Hepatocyte (in vitro differentiated cells): ENCODE data around the gene PRDM1. TPM values are rescaled to one million over a fixed set of nuclear protein-coding genes. Genes with fewer than 3 reads are reported as not detected.

Experiments
- DNase-seq: peaks from one replicate; pipeline ENCODE4 v3.0.0-alpha.2; 2016; ENCODE audit warnings: low spot score
- H2AFZ ChIP-seq: fragments of 200-600 bp; sonication (generic); 2 replicates; pipeline ENCODE4 v1.6.0; 2016; ENCODE audit warnings: antibody characterized with exemption, mild to moderate bottlenecking
- H3K27ac ChIP-seq: fragments of 200-600 bp; sonication (generic); 2 replicates; pipeline ENCODE4 v1.5.1; 2016; ENCODE audit warnings: mild to moderate bottlenecking
- H3K27me3 ChIP-seq: fragments of 200-600 bp; sonication (generic); 2 replicates; pipeline ENCODE4 v1.6.1; 2016
- H3K36me3 ChIP-seq: fragments of 200-600 bp; sonication (generic); replicated peaks from 2 replicates; pipeline ENCODE4 v1.5.1; 2016; ENCODE audit warnings: low read depth; ENCODE audit not compliant: insufficient read depth
- H3K4me1 ChIP-seq: fragments of 200-600 bp; sonication (generic); 2 replicates; pipeline ENCODE4 v1.5.1; 2016; ENCODE audit warnings: mild to moderate bottlenecking, moderate library complexity; ENCODE audit not compliant: insufficient read depth
- H3K4me2 ChIP-seq: fragments of 200-600 bp; sonication (generic); 2 replicates; pipeline ENCODE4 v1.6.0; 2016
- H3K4me3 ChIP-seq: fragments of 200-600 bp; sonication (generic); 2 replicates; pipeline ENCODE4 v1.5.1; 2016; ENCODE audit warnings: mild to moderate bottlenecking
- H3K79me2 ChIP-seq: fragments of 200-600 bp; sonication (generic); 2 replicates; pipeline ENCODE4 v1.6.0; 2017; ENCODE audit warnings: mild to moderate bottlenecking
- H3K9me2 ChIP-seq: fragments of 200-600 bp; sonication (generic); replicated peaks from 2 replicates; pipeline ENCODE4 v1.6.0; 2017; ENCODE audit warnings: mild to moderate bottlenecking; ENCODE audit not compliant: insufficient read depth
- H3K9me3 ChIP-seq: fragments of 200-600 bp; sonication (generic); 2 replicates; pipeline ENCODE4 v1.5.1; 2016; ENCODE audit warnings: low read depth, mild to moderate bottlenecking
- H4K20me1 ChIP-seq: fragments of 200-600 bp; sonication (generic); 2 replicates; pipeline ENCODE4 v1.6.0; 2016; ENCODE audit warnings: mild to moderate bottlenecking; ENCODE audit not compliant: insufficient read depth, poor library complexity, severe bottlenecking
- EZH2 ChIP-seq: fragments of 200-600 bp; sonication (generic); IDR thresholded peaks from 2 replicates; pipeline ENCODE4 v1.6.1; 2016; ENCODE audit warnings: antibody characterized with exemption, mild to moderate bottlenecking, borderline replicate concordance
- EZH2phosphoT487 ChIP-seq: fragments of 200-600 bp; sonication (generic); IDR thresholded peaks from one replicate; pipeline ENCODE4 v1.6.1; 2018; ENCODE audit warnings: antibody characterized with exemption, mild to moderate bottlenecking, low read depth, moderate library complexity; ENCODE audit not compliant: unreplicated experiment, severe bottlenecking
- WGBS: methylation state at CpG from one replicate; pipeline ENCODE4 v1.1.6; 2016; ENCODE audit warnings: low lambda C conversion rate; ENCODE audit errors: missing lambda C conversion rate; 5-methylcytosine and 5-hydroxymethylcytosine counted together
- polyA plus RNA-seq: library from polyadenylated mRNA; unstranded; fragments of >200 nt; fragmentation: Nextera tagmentation; extraction: Ambion mirVana; gene quantifications from 2 replicates; pipeline ENCODE4 v1.2.1, GENCODE V29; 2016
- total RNA-seq: library from RNA; depleted of rRNA; stranded (reverse); fragments of >200 nt; gene quantifications from 2 replicates; pipeline ENCODE4 v1.2.3, GENCODE V29; 2014
- TF ChIP-seq, protein P1 (sequence below): fragments of 200-600 bp; sonication (generic); IDR thresholded peaks from 2 replicates; pipeline ENCODE4 v1.5.1; 2016; ENCODE audit warnings: antibody characterized with exemption, mild to moderate bottlenecking; ENCODE audit not compliant: poor library complexity

The PRDM1 gene
- total and polyA plus RNA-seq, 2 experiments from 2014 or later, result 18.0 to 19.3 TPM

DNA sequence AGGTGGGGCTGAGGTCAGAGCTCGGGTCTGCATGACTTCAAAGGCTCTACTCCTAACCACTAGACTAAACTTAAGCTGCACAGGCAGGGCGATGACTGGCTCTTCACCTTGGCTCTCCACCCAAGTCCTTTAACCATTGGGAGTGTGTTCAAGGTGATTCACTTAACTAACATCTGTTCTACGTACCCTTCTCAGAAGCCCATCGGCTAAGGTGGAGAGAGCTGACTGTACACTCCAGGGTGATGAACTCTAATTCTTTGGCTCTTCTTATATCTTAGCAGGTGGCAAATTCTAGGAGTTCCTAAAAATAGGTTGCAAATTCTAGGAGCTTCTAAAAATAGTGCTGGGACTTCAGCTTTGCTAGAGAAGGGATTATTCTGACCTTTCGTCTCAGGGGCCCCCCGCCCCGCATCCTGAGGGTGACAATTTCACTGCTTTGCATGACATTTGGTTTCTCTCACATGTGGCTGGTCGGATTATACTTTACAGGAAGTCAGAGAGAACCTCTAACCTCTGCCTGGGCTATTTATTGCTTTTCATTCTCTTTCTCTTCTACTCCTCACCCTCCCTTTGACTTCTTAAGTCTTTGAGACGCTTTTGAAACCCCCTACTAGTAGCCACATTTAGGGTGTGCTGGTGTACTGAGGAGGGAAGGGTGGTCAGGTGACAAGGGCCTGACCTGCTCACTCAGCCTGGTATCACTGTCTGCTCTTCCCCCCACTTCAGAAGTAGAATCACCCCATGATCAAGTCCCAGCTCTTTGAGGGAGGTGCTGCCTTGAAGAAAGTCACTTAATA lies 55.5 kb downstream of the PRDM1 start:
- Histone ChIP-seq H3K27ac (no peak overlapping the region), H3K9me3 (no peaks in the 10 kb centered on the region), H3K27me3 (no peaks in the 10 kb centered on the region), H3K4me2 (no peak overlapping the region), H3K4me3 (no peak overlapping the region), H2AFZ (no peak overlapping the region), H3K79me2 (no peaks in the 10 kb centered on the region), H3K36me3 (no peaks in the 10 kb centered on the region), H4K20me1 (no peaks in the 10 kb centered on the region), H3K9me2 (no peaks in the 10 kb centered on the region), H3K4me1 (no peaks in the 10 kb centered on the region)
- no peak for TF ChIP-seq EZH2
- TF ChIP-seq EZH2phosphoT487, result no peak
- TF ChIP-seq, protein P1, sequence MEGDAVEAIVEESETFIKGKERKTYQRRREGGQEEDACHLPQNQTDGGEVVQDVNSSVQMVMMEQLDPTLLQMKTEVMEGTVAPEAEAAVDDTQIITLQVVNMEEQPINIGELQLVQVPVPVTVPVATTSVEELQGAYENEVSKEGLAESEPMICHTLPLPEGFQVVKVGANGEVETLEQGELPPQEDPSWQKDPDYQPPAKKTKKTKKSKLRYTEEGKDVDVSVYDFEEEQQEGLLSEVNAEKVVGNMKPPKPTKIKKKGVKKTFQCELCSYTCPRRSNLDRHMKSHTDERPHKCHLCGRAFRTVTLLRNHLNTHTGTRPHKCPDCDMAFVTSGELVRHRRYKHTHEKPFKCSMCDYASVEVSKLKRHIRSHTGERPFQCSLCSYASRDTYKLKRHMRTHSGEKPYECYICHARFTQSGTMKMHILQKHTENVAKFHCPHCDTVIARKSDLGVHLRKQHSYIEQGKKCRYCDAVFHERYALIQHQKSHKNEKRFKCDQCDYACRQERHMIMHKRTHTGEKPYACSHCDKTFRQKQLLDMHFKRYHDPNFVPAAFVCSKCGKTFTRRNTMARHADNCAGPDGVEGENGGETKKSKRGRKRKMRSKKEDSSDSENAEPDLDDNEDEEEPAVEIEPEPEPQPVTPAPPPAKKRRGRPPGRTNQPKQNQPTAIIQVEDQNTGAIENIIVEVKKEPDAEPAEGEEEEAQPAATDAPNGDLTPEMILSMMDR, result no peak
- WGBS, result 85% methylated on average over 9 of the region's 9 CpGs
- DNase-seq, result no peak

DNA sequence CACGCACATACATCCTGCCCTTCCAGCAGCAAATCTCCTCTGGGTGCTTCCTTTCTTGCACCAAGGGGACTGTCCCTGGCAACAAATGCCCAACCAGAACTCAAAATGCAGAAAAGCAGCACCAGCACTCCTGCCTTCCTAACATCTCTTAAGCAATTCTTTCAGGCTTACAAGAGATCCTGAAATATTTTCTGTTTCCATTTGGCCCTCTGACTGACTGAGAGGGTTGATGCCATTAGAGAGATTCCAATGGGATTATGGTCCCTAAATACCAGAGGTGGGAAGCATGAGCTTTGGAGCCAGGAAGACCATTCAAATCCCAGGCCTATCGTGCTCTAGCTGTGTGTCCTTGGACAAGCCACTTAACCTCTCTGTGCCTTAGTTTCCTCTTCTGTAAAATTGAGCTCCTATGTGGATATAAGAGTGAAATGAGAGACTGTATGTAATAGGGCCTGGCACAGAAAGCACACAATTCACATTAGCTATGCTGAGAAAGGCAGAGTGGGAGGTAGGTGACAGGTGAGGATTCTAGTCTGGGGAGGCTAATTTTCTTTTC lies 56.8 kb downstream of the PRDM1 start:
- no peaks in the 10 kb centered on the region for H3K27me3 ChIP-seq
- no peaks in the 10 kb centered on the region for H3K9me2 ChIP-seq
- no peak overlapping the region for H3K27ac ChIP-seq
- H3K4me1 ChIP-seq, result no peaks in the 10 kb centered on the region
- no peaks in the 10 kb centered on the region for H3K79me2 ChIP-seq
- TF ChIP-seq EZH2 (no peak), EZH2phosphoT487 (no peak)
- H3K9me3 ChIP-seq, result no peaks in the 10 kb centered on the region
- H3K36me3 ChIP-seq, result no peaks in the 10 kb centered on the region
- H3K4me2 ChIP-seq, result no peak overlapping the region
- DNase-seq, result no peak
- WGBS, result 86% methylated on average over 2 of the region's 2 CpGs
- H3K4me3 ChIP-seq, result no peak overlapping the region
- H4K20me1 ChIP-seq, result no peaks in the 10 kb centered on the region
- H2AFZ ChIP-seq, result no peak overlapping the region

DNA sequence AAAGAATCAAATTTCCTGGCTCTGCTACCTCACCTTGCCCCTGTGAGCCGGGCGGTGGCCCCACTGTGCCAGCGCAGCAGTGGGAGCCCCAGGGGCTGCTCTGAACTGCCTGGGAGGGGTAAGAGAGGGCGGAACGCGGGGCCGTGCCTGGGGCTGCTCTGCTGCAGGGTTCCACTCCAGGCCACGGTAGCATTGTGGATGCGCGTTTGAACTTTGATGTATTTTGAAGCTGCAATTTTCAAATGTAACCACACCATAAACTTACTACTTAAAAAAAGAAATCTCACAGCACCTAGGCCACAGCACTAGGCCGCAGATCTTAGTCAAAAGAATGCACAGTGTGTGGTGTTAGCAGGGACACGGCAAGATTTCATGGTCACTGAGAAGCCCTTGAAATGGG lies 57.5 kb downstream of the PRDM1 start:
- Histone ChIP-seq H3K9me3 (no peaks in the 10 kb centered on the region), H3K9me2 (no peaks in the 10 kb centered on the region), H2AFZ (no peak overlapping the region), H3K27me3 (no peaks in the 10 kb centered on the region), H3K36me3 (no peaks in the 10 kb centered on the region), H3K79me2 (no peaks in the 10 kb centered on the region), H3K4me1 (no peaks in the 10 kb centered on the region), H3K4me2 (no peak overlapping the region), H3K4me3 (no peak overlapping the region), H4K20me1 (no peaks in the 10 kb centered on the region), H3K27ac (no peak overlapping the region)
- 90% methylated on average over 12 of the region's 12 CpGs for WGBS
- TF ChIP-seq, protein P1, result no peak
- no peak for TF ChIP-seq EZH2
- TF ChIP-seq EZH2phosphoT487, result no peak
- DNase-seq, result no peak

DNA sequence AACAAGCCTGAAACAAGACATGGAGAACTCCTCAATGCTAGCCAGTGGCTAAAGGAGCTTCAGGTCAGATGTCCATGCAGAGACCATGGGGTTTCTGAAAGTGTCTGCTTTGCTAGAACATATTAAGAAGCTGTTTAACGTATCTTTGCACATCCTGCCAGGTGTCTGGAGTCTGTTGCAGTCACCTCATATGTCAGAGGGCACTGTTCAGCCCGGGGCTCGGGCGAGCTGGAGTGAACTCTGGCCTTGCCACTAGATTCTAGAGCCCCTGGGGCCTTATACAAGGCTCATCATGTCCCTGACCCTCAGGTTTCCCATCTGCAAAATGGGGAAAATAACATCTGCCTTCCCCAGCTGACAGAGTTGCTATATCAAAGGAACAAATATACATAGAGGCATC lies 59.0 kb downstream of the PRDM1 start:
- H3K4me1 ChIP-seq, result no peaks in the 10 kb centered on the region
- no peak for DNase-seq
- H3K9me2 ChIP-seq, result no peaks in the 10 kb centered on the region
- no peak overlapping the region for H3K27ac ChIP-seq
- no peak overlapping the region for H3K4me2 ChIP-seq
- H3K9me3 ChIP-seq, result no peaks in the 10 kb centered on the region
- no peaks in the 10 kb centered on the region for H4K20me1 ChIP-seq
- no peak overlapping the region for H3K4me3 ChIP-seq
- H3K27me3 ChIP-seq, result no peaks in the 10 kb centered on the region
- WGBS, result 55% methylated on average over 4 of the region's 4 CpGs
- no peaks in the 10 kb centered on the region for H3K36me3 ChIP-seq
- H2AFZ ChIP-seq, result no peak overlapping the region
- TF ChIP-seq, protein P1, result no peak
- no peaks in the 10 kb centered on the region for H3K79me2 ChIP-seq
